ENCODE data around the gene GID8.

The GID8 gene

GRCh38 chr20:62986257-62986800, 48.4 kb downstream of the GID8 start:
- no peak for DNase-seq (ENCODE audit: low read depth in 2 of 2)

- DNase-seq (ENCODE audit: low read depth in 2 of 2) = no peak
Observed at GRCh38 chr20:62987114-62987513, 49.2 kb downstream of the GID8 start.

- no peak for DNase-seq (ENCODE audit: low read depth in 2 of 2)
Observed at GRCh38 chr20:62989201-62989601, 51.3 kb downstream of the GID8 start.

- no peak for DNase-seq (ENCODE audit: low read depth in 2 of 2)
Observed at GRCh38 chr20:62990306-62990825, 52.4 kb downstream of the GID8 start.

- no peak for DNase-seq (ENCODE audit: low read depth in 2 of 2)
Observed at GRCh38 chr20:62991196-62991807, 53.4 kb downstream of the GID8 start.

- DNase-seq (ENCODE audit: low read depth in 2 of 2) = no peak
Observed at GRCh38 chr20:62991863-62992262, 53.9 kb downstream of the GID8 start.

- no peak for DNase-seq (ENCODE audit: low read depth in 2 of 2)
Observed at GRCh38 chr20:62993856-62994494, 56.0 kb downstream of the GID8 start.

- DNase-seq (ENCODE audit: low read depth in 2 of 2) = no peak
Observed at GRCh38 chr20:62994869-62995281, 56.9 kb downstream of the GID8 start.

- DNase-seq (ENCODE audit: low read depth in 2 of 2) = no peak
Observed at GRCh38 chr20:62995481-62995880, 57.5 kb downstream of the GID8 start.

- DNase-seq (ENCODE audit: low read depth in 2 of 2) = no peak
Observed at GRCh38 chr20:62995898-62996595, 58.1 kb downstream of the GID8 start.

GRCh38 chr20:62996596-62996982, 58.6 kb downstream of the GID8 start:
- no peak for DNase-seq (ENCODE audit: low read depth in 2 of 2)

- no peak for DNase-seq (ENCODE audit: low read depth in 2 of 2)
Observed at GRCh38 chr20:62997417-62998035, 59.6 kb downstream of the GID8 start.
